ENCODE results near the gene HMGCLL1.

- TF ChIP-seq, protein P1, sequence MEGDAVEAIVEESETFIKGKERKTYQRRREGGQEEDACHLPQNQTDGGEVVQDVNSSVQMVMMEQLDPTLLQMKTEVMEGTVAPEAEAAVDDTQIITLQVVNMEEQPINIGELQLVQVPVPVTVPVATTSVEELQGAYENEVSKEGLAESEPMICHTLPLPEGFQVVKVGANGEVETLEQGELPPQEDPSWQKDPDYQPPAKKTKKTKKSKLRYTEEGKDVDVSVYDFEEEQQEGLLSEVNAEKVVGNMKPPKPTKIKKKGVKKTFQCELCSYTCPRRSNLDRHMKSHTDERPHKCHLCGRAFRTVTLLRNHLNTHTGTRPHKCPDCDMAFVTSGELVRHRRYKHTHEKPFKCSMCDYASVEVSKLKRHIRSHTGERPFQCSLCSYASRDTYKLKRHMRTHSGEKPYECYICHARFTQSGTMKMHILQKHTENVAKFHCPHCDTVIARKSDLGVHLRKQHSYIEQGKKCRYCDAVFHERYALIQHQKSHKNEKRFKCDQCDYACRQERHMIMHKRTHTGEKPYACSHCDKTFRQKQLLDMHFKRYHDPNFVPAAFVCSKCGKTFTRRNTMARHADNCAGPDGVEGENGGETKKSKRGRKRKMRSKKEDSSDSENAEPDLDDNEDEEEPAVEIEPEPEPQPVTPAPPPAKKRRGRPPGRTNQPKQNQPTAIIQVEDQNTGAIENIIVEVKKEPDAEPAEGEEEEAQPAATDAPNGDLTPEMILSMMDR (IDR thresholded peaks at IDR 0.05): no peak
- no peak for TF ChIP-seq POLR2A (IDR thresholded peaks at IDR 0.05)
Observed at GRCh38 chr6:55511122-55511800, 67.7 kb downstream of the HMGCLL1 start.
